Breast epithelium (tissue), 4 donors: ENCODE data around the gene SAC3D1. TPM values are rescaled to one million over a fixed set of nuclear protein-coding genes. Genes with fewer than 3 reads are reported as not detected.

Experiments
- DNase-seq, 2 donors: peaks; one replicate each; pipeline ENCODE4 v3.0.0-alpha.2; 2019; ENCODE audit warnings: low spot score in 2 of 2
- H3K27ac ChIP-seq, 2 donors: fragments of 200-600 bp; sonication (generic) in 1 of 2; one replicate each; pipeline ENCODE4 v1.5.1; 2016 to 2019; ENCODE audit warnings: mild to moderate bottlenecking in 1 of 2
- H3K27me3 ChIP-seq, 2 donors: fragments of 200-600 bp; sonication (generic) in 1 of 2; one replicate each; pipeline versions ENCODE4 v1.5.1 to v1.6.0; 2017 to 2019; ENCODE audit warnings: control low read depth in 1 of 2, mild to moderate bottlenecking in 1 of 2
- H3K36me3 ChIP-seq: fragments of 200-600 bp; one replicate; pipeline ENCODE4 v1.5.1; 2019
- H3K4me1 ChIP-seq, 2 donors: fragments of 200-600 bp; sonication (generic); one replicate each; pipeline ENCODE4 v1.5.1; 2016 to 2019; ENCODE audit warnings: control low read depth in 1 of 2
- H3K4me3 ChIP-seq, 3 donors: fragments of 200-600 bp; sonication (generic); 1 replicate in 2 of 3; 2 replicates in 1 of 3; pipeline ENCODE4 v1.5.1; 2016 to 2019; ENCODE audit warnings: mild to moderate bottlenecking in 3 of 3, moderate library complexity in 2 of 3
- H3K9me3 ChIP-seq, 2 donors: fragments of 200-600 bp; sonication (generic) in 1 of 2; one replicate each; pipeline ENCODE4 v1.5.1; 2016 to 2019; ENCODE audit warnings: control low read depth in 1 of 2
- POLR2A ChIP-seq: fragments of 450-650 bp; IDR thresholded peaks from one replicate; pipeline ENCODE4 v1.6.1; 2016; ENCODE audit warnings: antibody characterized with exemption, mild to moderate bottlenecking, moderate library complexity
- POLR2AphosphoS5 ChIP-seq, 3 donors: sonication (generic); formaldehyde crosslinking; IDR thresholded peaks; one replicate each; pipeline ENCODE4 v1.6.1; 2017; ENCODE audit warnings: antibody characterized with exemption in 3 of 3
- intact Hi-C: fragments of 100-400 bp; cut with DNase I; formaldehyde crosslinking; loops from one replicate; pipeline ENCODE4 v1.15.1; 2023; ENCODE audit warnings: low total_unique reads
- total RNA-seq, 3 donors: library from RNA; depleted of rRNA; stranded (reverse); fragments of >200 nt; gene quantifications; one replicate each; pipeline ENCODE4 v1.1.0, GENCODE V29; 2016
- TF ChIP-seq, protein P1 (sequence below), 3 donors: fragments of 450-650 bp; IDR thresholded peaks; one replicate each; pipeline ENCODE4 v1.5.1; 2016 to 2017; ENCODE audit warnings: antibody characterized with exemption in 3 of 3, mild to moderate bottlenecking in 3 of 3, moderate library complexity in 3 of 3

Gene SAC3D1
- total RNA-seq, 3 donors from 2014 or later, result 7.5 to 9.2 (median 7.5) TPM

DNA sequence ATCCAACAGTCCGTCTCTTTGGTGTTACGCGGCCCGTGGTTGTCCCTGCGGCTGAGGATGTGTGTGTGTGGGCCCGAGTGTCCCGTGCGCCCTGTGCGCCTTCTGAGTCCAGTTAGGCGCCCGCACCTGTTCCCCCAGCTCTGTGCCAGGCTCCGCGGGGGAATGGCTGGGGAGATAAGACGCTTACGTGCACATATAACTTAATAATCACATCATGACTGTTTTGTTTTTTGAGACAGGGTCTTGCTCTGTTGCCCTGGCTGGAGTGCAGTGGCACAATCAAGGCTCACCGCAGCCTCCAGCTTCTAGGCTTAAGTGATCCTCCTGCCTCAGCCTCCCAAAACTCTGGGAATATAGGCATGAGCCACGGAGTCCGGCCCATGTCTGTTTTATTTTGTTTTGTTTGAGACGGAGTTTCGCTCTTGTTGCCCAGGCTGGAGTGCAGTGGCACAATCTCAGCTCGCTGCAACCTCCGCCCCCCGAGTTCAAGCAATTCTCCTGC, 26.2 kb upstream of the SAC3D1 start:
- Histone ChIP-seq H3K4me3 (peak overlapping the region; percentile 68 to 85 (median 84)), H3K27me3 (no peaks in the 10 kb centered on the region), H3K4me1 (no peaks in the 10 kb centered on the region), H3K36me3 (no peaks in the 10 kb centered on the region), H3K9me3 (no peaks in the 10 kb centered on the region), H3K27ac (peak overlapping the region; percentile 96 to 98)
- no peak for DNase-seq
- intact Hi-C loops, result loop anchor here (10.0 kb wide), 1 partner anchor 160 kb away; no protein-coding TSS in a partner anchor
- TF ChIP-seq POLR2AphosphoS5 (IDR thresholded peaks at IDR 0.05), result no peak
- TF ChIP-seq, protein P1, sequence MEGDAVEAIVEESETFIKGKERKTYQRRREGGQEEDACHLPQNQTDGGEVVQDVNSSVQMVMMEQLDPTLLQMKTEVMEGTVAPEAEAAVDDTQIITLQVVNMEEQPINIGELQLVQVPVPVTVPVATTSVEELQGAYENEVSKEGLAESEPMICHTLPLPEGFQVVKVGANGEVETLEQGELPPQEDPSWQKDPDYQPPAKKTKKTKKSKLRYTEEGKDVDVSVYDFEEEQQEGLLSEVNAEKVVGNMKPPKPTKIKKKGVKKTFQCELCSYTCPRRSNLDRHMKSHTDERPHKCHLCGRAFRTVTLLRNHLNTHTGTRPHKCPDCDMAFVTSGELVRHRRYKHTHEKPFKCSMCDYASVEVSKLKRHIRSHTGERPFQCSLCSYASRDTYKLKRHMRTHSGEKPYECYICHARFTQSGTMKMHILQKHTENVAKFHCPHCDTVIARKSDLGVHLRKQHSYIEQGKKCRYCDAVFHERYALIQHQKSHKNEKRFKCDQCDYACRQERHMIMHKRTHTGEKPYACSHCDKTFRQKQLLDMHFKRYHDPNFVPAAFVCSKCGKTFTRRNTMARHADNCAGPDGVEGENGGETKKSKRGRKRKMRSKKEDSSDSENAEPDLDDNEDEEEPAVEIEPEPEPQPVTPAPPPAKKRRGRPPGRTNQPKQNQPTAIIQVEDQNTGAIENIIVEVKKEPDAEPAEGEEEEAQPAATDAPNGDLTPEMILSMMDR (IDR thresholded peaks at IDR 0.05), result no peak
- TF ChIP-seq POLR2A, result no peak

DNA sequence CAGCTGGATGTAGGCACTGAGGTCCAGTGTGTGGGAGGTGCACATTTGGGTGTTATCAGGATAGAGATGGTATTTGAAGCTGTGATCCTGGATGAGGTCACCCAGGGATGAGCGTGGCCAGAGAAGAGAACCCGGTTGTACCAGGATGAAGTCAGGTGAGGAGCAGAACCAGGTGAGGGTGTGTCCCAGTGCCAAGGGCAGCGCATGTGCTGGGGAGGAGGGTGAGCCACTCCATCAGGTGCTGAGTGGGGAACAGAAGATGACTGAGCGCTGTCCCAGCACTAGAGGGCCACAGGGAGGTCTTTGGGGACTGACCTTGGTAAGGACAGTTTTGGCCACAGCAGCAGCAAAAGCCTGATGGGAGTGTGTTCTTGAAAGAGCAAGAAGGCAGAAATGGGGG, 24.3 kb upstream of the SAC3D1 start:
- TF ChIP-seq POLR2A, result no peak
- TF ChIP-seq, protein P1 (IDR thresholded peaks at IDR 0.05), result no peak
- no peak for TF ChIP-seq POLR2AphosphoS5 (IDR thresholded peaks at IDR 0.05)
- no peaks in the 10 kb centered on the region for H3K27me3 ChIP-seq
- no peak overlapping the region for H3K4me3 ChIP-seq
- H3K9me3 ChIP-seq, result no peaks in the 10 kb centered on the region
- no peak overlapping the region for H3K27ac ChIP-seq
- H3K4me1 ChIP-seq, result no peaks in the 10 kb centered on the region
- no peak for DNase-seq
- no peaks in the 10 kb centered on the region for H3K36me3 ChIP-seq
- intact Hi-C loops, result loop anchor here (10.0 kb wide), 1 partner anchor 162 kb away; no protein-coding TSS in a partner anchor

DNA sequence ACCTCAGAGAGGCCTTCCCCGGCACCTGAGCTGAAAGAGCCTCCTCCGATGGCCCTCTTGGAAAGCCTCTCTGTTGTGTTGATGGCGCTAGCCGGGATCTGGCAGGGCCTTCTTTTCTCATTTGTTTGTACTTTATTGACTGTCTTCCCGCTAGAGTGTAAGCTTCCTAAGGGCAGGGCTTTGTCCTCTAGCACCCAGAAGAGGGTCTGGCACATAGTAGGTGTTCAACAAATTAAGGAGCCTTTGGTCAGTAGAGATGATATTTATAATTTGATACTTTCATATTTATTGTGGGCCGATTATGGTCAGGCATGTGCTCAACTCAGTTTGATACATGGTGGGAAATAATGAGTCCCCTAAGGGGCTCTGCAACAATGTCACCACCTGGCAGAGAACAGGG, 23.1 kb upstream of the SAC3D1 start:
- H3K27me3 ChIP-seq, result no peaks in the 10 kb centered on the region
- H3K36me3 ChIP-seq, result no peaks in the 10 kb centered on the region
- H3K9me3 ChIP-seq, result no peaks in the 10 kb centered on the region
- TF ChIP-seq POLR2A (no peak), POLR2AphosphoS5 (IDR thresholded peaks at IDR 0.05) (no peak)
- TF ChIP-seq, protein P1 (IDR thresholded peaks at IDR 0.05), result no peak
- H3K4me3 ChIP-seq, result no peak overlapping the region
- H3K4me1 ChIP-seq, result no peaks in the 10 kb centered on the region
- intact Hi-C loops, result loop anchor here (10.0 kb wide), 1 partner anchor 163 kb away; no protein-coding TSS in a partner anchor
- no peak overlapping the region for H3K27ac ChIP-seq
- no peak for DNase-seq

DNA sequence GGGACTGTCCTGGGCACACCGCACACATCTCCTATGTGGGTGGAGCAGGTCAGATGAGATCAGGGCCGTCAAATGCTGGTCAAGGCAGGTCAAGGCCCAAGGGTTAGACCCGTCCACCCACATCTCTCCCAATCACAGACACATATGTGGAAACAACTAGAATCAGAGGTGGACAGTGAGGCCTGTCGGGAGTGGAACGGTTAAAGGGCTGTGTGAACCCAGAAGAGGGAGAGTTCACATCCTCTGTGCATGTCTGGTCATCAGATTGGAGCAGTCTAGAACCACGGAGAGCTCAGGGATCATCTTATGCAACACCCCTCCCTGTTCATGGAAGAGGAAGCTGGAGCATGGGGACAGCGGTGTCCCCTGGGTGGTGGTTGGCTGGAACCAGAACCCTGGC, 21.2 kb upstream of the SAC3D1 start:
- no peaks in the 10 kb centered on the region for H3K27me3 ChIP-seq
- intact Hi-C loops, result loop anchor here (10.0 kb wide), 1 partner anchor 165 kb away; no protein-coding TSS in a partner anchor
- no peaks in the 10 kb centered on the region for H3K36me3 ChIP-seq
- TF ChIP-seq POLR2A, result no peak
- TF ChIP-seq, protein P1 (IDR thresholded peaks at IDR 0.05), result no peak
- no peak for TF ChIP-seq POLR2AphosphoS5 (IDR thresholded peaks at IDR 0.05)
- no peaks in the 10 kb centered on the region for H3K4me1 ChIP-seq
- DNase-seq, result no peak
- no peak overlapping the region for H3K4me3 ChIP-seq
- no peak overlapping the region for H3K27ac ChIP-seq
- H3K9me3 ChIP-seq, result no peaks in the 10 kb centered on the region

DNA sequence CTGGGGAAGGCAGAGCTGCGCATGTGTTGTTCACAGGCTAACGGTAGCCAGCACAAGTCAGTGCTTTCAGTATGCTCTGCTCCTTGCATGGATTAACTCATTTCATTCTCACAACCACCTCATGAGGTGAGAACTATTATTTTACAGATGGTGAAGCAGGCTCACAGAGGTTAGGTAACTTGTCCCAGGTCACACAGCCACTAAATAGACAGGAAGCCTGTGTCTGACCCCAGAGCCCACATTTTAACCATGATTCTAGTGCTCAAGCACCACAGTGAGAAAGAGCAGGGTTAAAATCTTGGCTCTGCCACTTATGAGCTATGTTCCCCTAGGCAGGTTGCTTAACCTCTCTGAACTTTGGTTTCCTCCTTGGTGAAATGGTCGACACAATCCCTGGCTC, 20.0 kb upstream of the SAC3D1 start:
- TF ChIP-seq, protein P1 (IDR thresholded peaks at IDR 0.05), result no peak
- no peak for TF ChIP-seq POLR2AphosphoS5 (IDR thresholded peaks at IDR 0.05)
- TF ChIP-seq POLR2A, result no peak
- no peaks in the 10 kb centered on the region for H3K4me1 ChIP-seq
- DNase-seq, result no peak
- H3K36me3 ChIP-seq, result no peaks in the 10 kb centered on the region
- no peaks in the 10 kb centered on the region for H3K9me3 ChIP-seq
- no peak overlapping the region for H3K4me3 ChIP-seq
- no peaks in the 10 kb centered on the region for H3K27me3 ChIP-seq
- intact Hi-C loops, result no loop called here
- H3K27ac ChIP-seq, result no peak overlapping the region
